ENCODE data around the gene HOXA5.
A peak's percentile ranks its signal among the peaks of the same experiment; 100 is the strongest.

The HOXA5 gene

GRCh38 chr7:27128776-27129728, 14.4 kb downstream of the HOXA5 start:
- Mint-ChIP-seq H3K36me3 (no peaks in the 10 kb centered on the region), H3K4me3 (peak overlapping the region; percentile 11), H3K9me3 (no peaks in the 10 kb centered on the region), H3K27ac (no peak overlapping the region), H3K4me1 (peaks cover 3% of the 10 kb centered on the region)
- DNase-seq (ENCODE audit: low spot score in 2 of 2) (no peak), ATAC-seq (no peak)

- ATAC-seq (no peak), DNase-seq (ENCODE audit: low spot score in 2 of 2) (no peak)
- no peak overlapping the region for H3K27ac Mint-ChIP-seq
- no peaks in the 10 kb centered on the region for H3K9me3 Mint-ChIP-seq
- no peaks in the 10 kb centered on the region for H3K36me3 Mint-ChIP-seq
- H3K4me1 Mint-ChIP-seq = no peaks in the 10 kb centered on the region
- no peak overlapping the region for H3K4me3 Mint-ChIP-seq
Observed at GRCh38 chr7:27128034-27128433, 15.4 kb downstream of the HOXA5 start.

- H3K4me3 Mint-ChIP-seq = no peak overlapping the region
- no peak overlapping the region for H3K27ac Mint-ChIP-seq
- H3K4me1 Mint-ChIP-seq = no peaks in the 10 kb centered on the region
- DNase-seq (ENCODE audit: low spot score in 2 of 2) = no peak
- H3K36me3 Mint-ChIP-seq = no peaks in the 10 kb centered on the region
- H3K9me3 Mint-ChIP-seq = no peaks in the 10 kb centered on the region
- ATAC-seq = no peak
Observed at GRCh38 chr7:27126596-27127327, 16.7 kb downstream of the HOXA5 start.

- H3K4me3 Mint-ChIP-seq = no peak overlapping the region
- no peaks in the 10 kb centered on the region for H3K4me1 Mint-ChIP-seq
- no peaks in the 10 kb centered on the region for H3K36me3 Mint-ChIP-seq
- no peak for DNase-seq (ENCODE audit: low spot score in 2 of 2)
- no peaks in the 10 kb centered on the region for H3K9me3 Mint-ChIP-seq
- no peak overlapping the region for H3K27ac Mint-ChIP-seq
- ATAC-seq = no peak
Observed at GRCh38 chr7:27125986-27126394, 17.5 kb downstream of the HOXA5 start.

- H3K36me3 Mint-ChIP-seq = no peaks in the 10 kb centered on the region
- no peak for DNase-seq (ENCODE audit: low spot score in 2 of 2)
- H3K9me3 Mint-ChIP-seq = no peaks in the 10 kb centered on the region
- ATAC-seq = no peak
- H3K4me3 Mint-ChIP-seq = no peak overlapping the region
- no peaks in the 10 kb centered on the region for H3K4me1 Mint-ChIP-seq
- H3K27ac Mint-ChIP-seq = no peak overlapping the region
Observed at GRCh38 chr7:27124902-27125689, 18.4 kb downstream of the HOXA5 start.

- H3K36me3 Mint-ChIP-seq = no peaks in the 10 kb centered on the region
- H3K27ac Mint-ChIP-seq = no peak overlapping the region
- H3K4me3 Mint-ChIP-seq = no peak overlapping the region
- H3K4me1 Mint-ChIP-seq = no peaks in the 10 kb centered on the region
- no peaks in the 10 kb centered on the region for H3K9me3 Mint-ChIP-seq
- DNase-seq (ENCODE audit: low spot score in 2 of 2) = no peak
- ATAC-seq = no peak
Observed at GRCh38 chr7:27124096-27124901, 19.2 kb downstream of the HOXA5 start.

- no peak for ATAC-seq
- Mint-ChIP-seq H3K4me3 (no peak overlapping the region), H3K4me1 (no peaks in the 10 kb centered on the region), H3K36me3 (no peaks in the 10 kb centered on the region), H3K27ac (no peak overlapping the region), H3K9me3 (no peaks in the 10 kb centered on the region)
- DNase-seq (ENCODE audit: low spot score in 2 of 2) = no peak
Observed at GRCh38 chr7:27123477-27124053, 19.9 kb downstream of the HOXA5 start.

- no peak for DNase-seq (ENCODE audit: low spot score in 2 of 2)
- H3K36me3 Mint-ChIP-seq = no peaks in the 10 kb centered on the region
Observed at GRCh38 chr7:27123007-27123476, 20.4 kb downstream of the HOXA5 start.

GRCh38 chr7:27122077-27122910, 21.2 kb downstream of the HOXA5 start:
- no peak overlapping the region for H3K27ac Mint-ChIP-seq
- H3K36me3 Mint-ChIP-seq = no peaks in the 10 kb centered on the region
- no peak overlapping the region for H3K4me3 Mint-ChIP-seq
- no peaks in the 10 kb centered on the region for H3K4me1 Mint-ChIP-seq
- ATAC-seq (no peak), DNase-seq (ENCODE audit: low spot score in 2 of 2) (no peak)
- H3K9me3 Mint-ChIP-seq = no peaks in the 10 kb centered on the region

More at GRCh38 chr7:27123007-27123476, 20.4 kb downstream of the HOXA5 start:
- Mint-ChIP-seq H3K27ac (no peak overlapping the region), H3K4me3 (no peak overlapping the region), H3K9me3 (no peaks in the 10 kb centered on the region), H3K4me1 (no peaks in the 10 kb centered on the region)
- ATAC-seq = no peak

GRCh38 chr7:27121684-27122076, 21.8 kb downstream of the HOXA5 start:
- H3K36me3 Mint-ChIP-seq = no peaks in the 10 kb centered on the region
- DNase-seq (ENCODE audit: low spot score in 2 of 2) = no peak
- H3K9me3 Mint-ChIP-seq = no peaks in the 10 kb centered on the region
- H3K4me3 Mint-ChIP-seq = no peak overlapping the region
- ATAC-seq = no peak
- no peaks in the 10 kb centered on the region for H3K4me1 Mint-ChIP-seq
- no peak overlapping the region for H3K27ac Mint-ChIP-seq

GRCh38 chr7:27119412-27119911, 24.0 kb downstream of the HOXA5 start:
- Mint-ChIP-seq H3K4me1 (no peaks in the 10 kb centered on the region), H3K36me3 (no peaks in the 10 kb centered on the region), H3K9me3 (no peaks in the 10 kb centered on the region), H3K4me3 (no peak overlapping the region), H3K27ac (no peak overlapping the region)
- DNase-seq (ENCODE audit: low spot score in 2 of 2) (no peak), ATAC-seq (no peak)

- Mint-ChIP-seq H3K4me3 (no peak overlapping the region), H3K4me1 (no peaks in the 10 kb centered on the region), H3K36me3 (no peaks in the 10 kb centered on the region), H3K9me3 (no peaks in the 10 kb centered on the region), H3K27ac (no peak overlapping the region)
- DNase-seq (ENCODE audit: low spot score in 2 of 2) (no peak), ATAC-seq (no peak)
Observed at GRCh38 chr7:27118580-27118979, 24.9 kb downstream of the HOXA5 start.

- no peaks in the 10 kb centered on the region for H3K36me3 Mint-ChIP-seq
- no peak overlapping the region for H3K27ac Mint-ChIP-seq
- H3K9me3 Mint-ChIP-seq = no peaks in the 10 kb centered on the region
- no peak for DNase-seq (ENCODE audit: low spot score in 2 of 2)
- no peak overlapping the region for H3K4me3 Mint-ChIP-seq
- no peak for ATAC-seq
- no peaks in the 10 kb centered on the region for H3K4me1 Mint-ChIP-seq
Observed at GRCh38 chr7:27117887-27118491, 25.5 kb downstream of the HOXA5 start.
